Neural crest cell (in vitro differentiated cells): Measurements from ENCODE around the gene SEMG1. TPM values are rescaled to one million over a fixed set of nuclear protein-coding genes. Genes with fewer than 3 reads are reported as not detected.

Experiments used
- DNase-seq: peaks from one replicate; pipeline ENCODE4 v3.0.0; 2021; ENCODE audit warnings: low read depth, mixed read lengths, low spot score
- H3K27ac Mint-ChIP-seq: one replicate; pipeline ENCODE4 v1.8.0; 2021; ENCODE audit warnings: mild to moderate bottlenecking, mixed read lengths; ENCODE audit not compliant: unreplicated experiment
- H3K27me3 Mint-ChIP-seq: 2 replicates; pipeline ENCODE4 v1.8.0; 2021; ENCODE audit warnings: low read depth, mild to moderate bottlenecking, mixed read lengths
- H3K36me3 Mint-ChIP-seq: 2 replicates; pipeline ENCODE4 v1.8.0; 2021; ENCODE audit warnings: low read depth, mild to moderate bottlenecking, mixed read lengths
- H3K4me1 Mint-ChIP-seq: 2 replicates; pipeline ENCODE4 v1.8.0; 2021; ENCODE audit warnings: mixed read lengths
- H3K4me3 Mint-ChIP-seq: one replicate; pipeline ENCODE4 v1.8.0; 2021; ENCODE audit warnings: mild to moderate bottlenecking, mixed read lengths
- H3K9me3 Mint-ChIP-seq: 2 replicates; pipeline ENCODE4 v1.8.0; 2021; ENCODE audit warnings: mixed read lengths
- CTCF ChIP-seq: fragments of 200-600 bp; sonication (generic); conservative IDR thresholded peaks from 2 replicates; pipeline ENCODE4 v1.5.0; 2021; ENCODE audit warnings: antibody characterized with exemption, mild to moderate bottlenecking
- total RNA-seq: library from RNA; stranded (reverse); gene quantifications from 2 replicates; pipeline ENCODE4 v1.2.1, GENCODE V29; 2021

The SEMG1 gene
- total RNA-seq, 1 donor from 2014 or later: not detected

GRCh38 chr20:45258259-45258658 lies 51.4 kb downstream of the SEMG1 start:
- no peaks in the 10 kb centered on the region for H3K9me3 Mint-ChIP-seq
- peaks cover 29% of the 10 kb centered on the region for H3K4me1 Mint-ChIP-seq
- no peak for TF ChIP-seq CTCF
- no peaks in the 10 kb centered on the region for H3K36me3 Mint-ChIP-seq
- DNase-seq: no peak
- no peak overlapping the region for H3K27ac Mint-ChIP-seq
- no peak overlapping the region for H3K4me3 Mint-ChIP-seq
- peaks cover 5% of the 10 kb centered on the region for H3K27me3 Mint-ChIP-seq

- Mint-ChIP-seq H3K4me3 (no peak overlapping the region), H3K9me3 (no peaks in the 10 kb centered on the region), H3K27me3 (peaks cover 5% of the 10 kb centered on the region), H3K27ac (no peak overlapping the region), H3K4me1 (peaks cover 29% of the 10 kb centered on the region), H3K36me3 (no peaks in the 10 kb centered on the region)
- TF ChIP-seq CTCF: no peak
- DNase-seq: no peak
These were observed 51.8 kb downstream of the SEMG1 start for GRCh38 chr20:45258664-45259063.

Other genes with a start within 250 kb of the SEMG1 start
- gene TOMM34, start 246.6 kb upstream of the SEMG1 start, total RNA-seq: 39.0 and 39.6 TPM in 2 replicates
- gene STK4, start 240.5 kb upstream of the SEMG1 start, total RNA-seq: 41.2 and 46.4 TPM in 2 replicates
- not detected in 2 replicates for gene KCNS1, start 105.9 kb upstream of the SEMG1 start, total RNA-seq
- not detected in 2 replicates for gene WFDC5, start 91.9 kb upstream of the SEMG1 start, total RNA-seq
- not detected in 2 replicates for gene WFDC12, start 82.6 kb upstream of the SEMG1 start, total RNA-seq
- not detected in 2 replicates for gene PI3, start 32.1 kb upstream of the SEMG1 start, total RNA-seq
- not detected in 2 replicates for gene SEMG2, start 14.3 kb downstream of the SEMG1 start, total RNA-seq
- gene SLPI, start 47.5 kb downstream of the SEMG1 start, total RNA-seq: not detected in 2 replicates
- gene RBPJL, start 99.8 kb downstream of the SEMG1 start, total RNA-seq: not detected in 2 replicates
- 0.18 TPM in 1 of 2 replicates, not detected in the other for gene MATN4, start 101.3 kb downstream of the SEMG1 start, total RNA-seq
- 11.4 and 11.5 TPM in 2 replicates for gene SDC4, start 141.4 kb downstream of the SEMG1 start, total RNA-seq
- 24.6 and 25.7 TPM in 2 replicates for gene SYS1, start 156.1 kb downstream of the SEMG1 start, total RNA-seq
- not detected in 2 replicates for gene TP53TG5, start 171.3 kb downstream of the SEMG1 start, total RNA-seq
- 18.1 and 18.2 TPM in 2 replicates for gene DBNDD2, start 201.3 kb downstream of the SEMG1 start, total RNA-seq
- 64.8 and 67.4 TPM in 2 replicates for gene PIGT, start 209.1 kb downstream of the SEMG1 start, total RNA-seq